Activated CD4-positive, alpha-beta T cell treated with anti-CD3 and anti-CD28 coated beads, Interleukin-2, amount 10 ng/mL, durations not matched to agents 7 days and 5 days (primary cell): ENCODE data around the gene LIPK. TPM values are rescaled to one million over a fixed set of nuclear protein-coding genes. Genes with fewer than 3 reads are reported as not detected.
"Not testable (repeated sequence)": the region's sequence is repeated elsewhere in the genome, so short reads cannot be mapped to it uniquely, and the experiment has no call there.

Experiments used
- CTCF ChIA-PET: fragments of 350-600 bp; sonication (Branson Sonifier 250); formaldehyde crosslinking; loops from one replicate; lab custom pipeline; 2021; ENCODE audit warnings: antibody characterized with exemption; lab: Charles Lee
- POLR2A ChIA-PET: fragments of 350-600 bp; sonication (Branson Sonifier 250); formaldehyde crosslinking; loops from one replicate; lab custom pipeline; 2021; ENCODE audit warnings: antibody characterized with exemption; lab: Charles Lee
- DNase-seq: peaks from one replicate; pipeline ENCODE4 v3.0.0-alpha.2; 2020
- H3K27ac Mint-ChIP-seq: one replicate; pipeline ENCODE4 v1.8.0; 2021; ENCODE audit warnings: mild to moderate bottlenecking, moderate library complexity, mixed read lengths
- H3K27me3 Mint-ChIP-seq: one replicate; pipeline ENCODE4 v1.8.0; 2021; ENCODE audit warnings: mixed read lengths
- H3K36me3 Mint-ChIP-seq: one replicate; pipeline ENCODE4 v1.8.0; 2021; ENCODE audit warnings: low read depth, mixed read lengths
- H3K4me1 Mint-ChIP-seq: one replicate; pipeline ENCODE4 v1.8.0; 2021; ENCODE audit warnings: mixed read lengths
- H3K4me3 Mint-ChIP-seq: one replicate; pipeline ENCODE4 v1.8.0; 2021; ENCODE audit warnings: mild to moderate bottlenecking, moderate library complexity, mixed read lengths
- H3K9me3 Mint-ChIP-seq: one replicate; pipeline ENCODE4 v1.8.0; 2021; ENCODE audit warnings: mixed read lengths
- total RNA-seq, 2 experiments: library from RNA; stranded (reverse); gene quantifications; one replicate each; pipeline ENCODE4 v1.2.3, GENCODE V29; 2021

LIPK gene
- total RNA-seq, 2 experiments from 2014 or later = not detected

GRCh38 chr10:88680958-88681357 is 25.1 kb upstream of the LIPK start:
- no peaks in the 10 kb centered on the region for H3K36me3 Mint-ChIP-seq
- H3K27ac Mint-ChIP-seq = no peak overlapping the region
- DNase-seq = no peak
- ChIA-PET POLR2A (interaction anchor here (0.7 kb wide), 1 partner anchor 25 kb away, joined by 4 read pairs; no protein-coding TSS in a partner anchor), CTCF (interaction anchor here (0.6 kb wide), 1 partner anchor 833 kb away, joined by 3 read pairs; no protein-coding TSS in a partner anchor)
- H3K9me3 Mint-ChIP-seq = no peaks in the 10 kb centered on the region
- peaks cover 17% of the 10 kb centered on the region for H3K27me3 Mint-ChIP-seq
- H3K4me3 Mint-ChIP-seq = no peak overlapping the region
- no peaks in the 10 kb centered on the region for H3K4me1 Mint-ChIP-seq

- H3K27me3 Mint-ChIP-seq = peaks cover 17% of the 10 kb centered on the region
- POLR2A ChIA-PET = no interaction called here
Observed at GRCh38 chr10:88682491-88682890, 23.6 kb upstream of the LIPK start.

GRCh38 chr10:88687853-88688467 is 18.1 kb upstream of the LIPK start:
- H3K27ac Mint-ChIP-seq = no peak overlapping the region
- no peak overlapping the region for H3K4me3 Mint-ChIP-seq
- peaks cover 14% of the 10 kb centered on the region for H3K27me3 Mint-ChIP-seq
- POLR2A ChIA-PET = no interaction called here
- H3K9me3 Mint-ChIP-seq = no peaks in the 10 kb centered on the region
- no peaks in the 10 kb centered on the region for H3K36me3 Mint-ChIP-seq
- no peak for DNase-seq
- H3K4me1 Mint-ChIP-seq = no peaks in the 10 kb centered on the region
- CTCF ChIA-PET = interaction anchor here (1.0 kb wide), 1 partner anchor 12 kb away, joined by 3 read pairs; no protein-coding TSS in a partner anchor

More at GRCh38 chr10:88682491-88682890, 23.6 kb upstream of the LIPK start:
- Mint-ChIP-seq H3K36me3 (no peaks in the 10 kb centered on the region), H3K9me3 (no peaks in the 10 kb centered on the region), H3K4me3 (no peak overlapping the region), H3K4me1 (no peaks in the 10 kb centered on the region), H3K27ac (no peak overlapping the region)
- CTCF ChIA-PET = no interaction called here
- no peak for DNase-seq

- H3K27me3 Mint-ChIP-seq = peaks cover 21% of the 10 kb centered on the region
- no peaks in the 10 kb centered on the region for H3K36me3 Mint-ChIP-seq
- no peaks in the 10 kb centered on the region for H3K9me3 Mint-ChIP-seq
- H3K4me3 Mint-ChIP-seq = no peak overlapping the region
- ChIA-PET CTCF (no interaction called here), POLR2A (no interaction called here)
- no peak for DNase-seq
- no peak overlapping the region for H3K27ac Mint-ChIP-seq
- H3K4me1 Mint-ChIP-seq = no peaks in the 10 kb centered on the region
Observed at GRCh38 chr10:88689366-88689765, 16.7 kb upstream of the LIPK start.

GRCh38 chr10:88693392-88694020 is 12.5 kb upstream of the LIPK start:
- no peak overlapping the region for H3K27ac Mint-ChIP-seq
- POLR2A ChIA-PET = no interaction called here
- CTCF ChIA-PET = interaction anchor here (0.9 kb wide), 1 partner anchor 20 kb away, joined by 3 read pairs; no protein-coding TSS in a partner anchor
- H3K4me1 Mint-ChIP-seq = no peaks in the 10 kb centered on the region
- H3K27me3 Mint-ChIP-seq = peaks cover 26% of the 10 kb centered on the region
- H3K9me3 Mint-ChIP-seq = no peaks in the 10 kb centered on the region
- H3K36me3 Mint-ChIP-seq = no peaks in the 10 kb centered on the region
- H3K4me3 Mint-ChIP-seq = no peak overlapping the region
- no peak for DNase-seq

GRCh38 chr10:88702848-88703597 is 3.0 kb upstream of the LIPK start:
- DNase-seq = no peak
- Mint-ChIP-seq H3K4me1 (no peaks in the 10 kb centered on the region), H3K9me3 (no peaks in the 10 kb centered on the region), H3K4me3 (no peak overlapping the region), H3K27me3 (peaks cover 23% of the 10 kb centered on the region), H3K36me3 (no peaks in the 10 kb centered on the region), H3K27ac (no peak overlapping the region)
- POLR2A ChIA-PET = no interaction called here
- CTCF ChIA-PET = no interaction called here

GRCh38 chr10:88707429-88708155 is 1.5 kb downstream of the LIPK start:
- ChIA-PET CTCF (no interaction called here), POLR2A (no interaction called here)
- Mint-ChIP-seq H3K27ac (no peak overlapping the region), H3K9me3 (no peaks in the 10 kb centered on the region), H3K4me1 (no peaks in the 10 kb centered on the region), H3K27me3 (peaks cover 31% of the 10 kb centered on the region), H3K4me3 (no peak overlapping the region), H3K36me3 (no peaks in the 10 kb centered on the region)
- no peak for DNase-seq

- H3K4me1 Mint-ChIP-seq, H3K36me3 Mint-ChIP-seq, H3K9me3 Mint-ChIP-seq, POLR2A ChIA-PET, H3K4me3 Mint-ChIP-seq, DNase-seq, H3K27ac Mint-ChIP-seq: not testable (repeated sequence)
- CTCF ChIA-PET = interaction anchor here (0.6 to 1.0 kb wide), 2 partner anchors 10 to 162 kb away, joined by 3 read pairs; no protein-coding TSS in a partner anchor
- H3K27me3 Mint-ChIP-seq = peaks cover 31% of the 10 kb centered on the region
Observed at GRCh38 chr10:88709361-88709760, 3.3 kb downstream of the LIPK start.

GRCh38 chr10:88715517-88715916 is 9.5 kb downstream of the LIPK start:
- Mint-ChIP-seq H3K27me3 (peaks cover 19% of the 10 kb centered on the region), H3K27ac (no peak overlapping the region), H3K4me3 (no peak overlapping the region), H3K36me3 (no peaks in the 10 kb centered on the region), H3K9me3 (no peaks in the 10 kb centered on the region), H3K4me1 (no peaks in the 10 kb centered on the region)
- POLR2A ChIA-PET = no interaction called here
- CTCF ChIA-PET = no interaction called here
- no peak for DNase-seq

GRCh38 chr10:88721392-88721791 is 15.3 kb downstream of the LIPK start:
- POLR2A ChIA-PET = no interaction called here
- CTCF ChIA-PET = no interaction called here
- Mint-ChIP-seq H3K4me3 (no peak overlapping the region), H3K27ac (no peak overlapping the region), H3K27me3 (peaks cover 14% of the 10 kb centered on the region), H3K9me3 (no peaks in the 10 kb centered on the region), H3K36me3 (no peaks in the 10 kb centered on the region), H3K4me1 (peaks cover 7% of the 10 kb centered on the region)
- DNase-seq = no peak

- peaks cover 8% of the 10 kb centered on the region for H3K27me3 Mint-ChIP-seq
Observed at GRCh38 chr10:88725798-88726197, 19.7 kb downstream of the LIPK start.

GRCh38 chr10:88728107-88728763 is 22.2 kb downstream of the LIPK start:
- Mint-ChIP-seq H3K27ac (no peak overlapping the region), H3K4me1 (peaks cover 7% of the 10 kb centered on the region)
- CTCF ChIA-PET = interaction anchor here (0.6 to 2.0 kb wide), 14 partner anchors 9 to 351 kb away, joined by 3 to 9 read pairs (median 4); no protein-coding TSS in a partner anchor

More at GRCh38 chr10:88725798-88726197, 19.7 kb downstream of the LIPK start:
- H3K36me3 Mint-ChIP-seq = no peaks in the 10 kb centered on the region
- CTCF ChIA-PET = no interaction called here
- H3K4me1 Mint-ChIP-seq = peaks cover 7% of the 10 kb centered on the region
- H3K9me3 Mint-ChIP-seq = no peaks in the 10 kb centered on the region
- H3K4me3 Mint-ChIP-seq = no peak overlapping the region
- no peak overlapping the region for H3K27ac Mint-ChIP-seq
- DNase-seq = no peak
- POLR2A ChIA-PET = no interaction called here

More at GRCh38 chr10:88728107-88728763, 22.2 kb downstream of the LIPK start:
- POLR2A ChIA-PET = no interaction called here
- H3K36me3 Mint-ChIP-seq = no peaks in the 10 kb centered on the region
- H3K9me3 Mint-ChIP-seq = no peaks in the 10 kb centered on the region
- peak; percentile 40 for DNase-seq
- peaks cover 8% of the 10 kb centered on the region for H3K27me3 Mint-ChIP-seq
- H3K4me3 Mint-ChIP-seq = no peak overlapping the region
